GM21825 (cell line): ENCODE data around the gene NALF2.

Experiments
- ATAC-seq: cut with Tn5 transposase; IDR thresholded peaks from one replicate; pipeline ENCODE4 v1.9.1; 2021; ENCODE audit warnings: mild to moderate bottlenecking, moderate library complexity; ENCODE audit not compliant: unreplicated experiment

The NALF2 gene

DNA sequence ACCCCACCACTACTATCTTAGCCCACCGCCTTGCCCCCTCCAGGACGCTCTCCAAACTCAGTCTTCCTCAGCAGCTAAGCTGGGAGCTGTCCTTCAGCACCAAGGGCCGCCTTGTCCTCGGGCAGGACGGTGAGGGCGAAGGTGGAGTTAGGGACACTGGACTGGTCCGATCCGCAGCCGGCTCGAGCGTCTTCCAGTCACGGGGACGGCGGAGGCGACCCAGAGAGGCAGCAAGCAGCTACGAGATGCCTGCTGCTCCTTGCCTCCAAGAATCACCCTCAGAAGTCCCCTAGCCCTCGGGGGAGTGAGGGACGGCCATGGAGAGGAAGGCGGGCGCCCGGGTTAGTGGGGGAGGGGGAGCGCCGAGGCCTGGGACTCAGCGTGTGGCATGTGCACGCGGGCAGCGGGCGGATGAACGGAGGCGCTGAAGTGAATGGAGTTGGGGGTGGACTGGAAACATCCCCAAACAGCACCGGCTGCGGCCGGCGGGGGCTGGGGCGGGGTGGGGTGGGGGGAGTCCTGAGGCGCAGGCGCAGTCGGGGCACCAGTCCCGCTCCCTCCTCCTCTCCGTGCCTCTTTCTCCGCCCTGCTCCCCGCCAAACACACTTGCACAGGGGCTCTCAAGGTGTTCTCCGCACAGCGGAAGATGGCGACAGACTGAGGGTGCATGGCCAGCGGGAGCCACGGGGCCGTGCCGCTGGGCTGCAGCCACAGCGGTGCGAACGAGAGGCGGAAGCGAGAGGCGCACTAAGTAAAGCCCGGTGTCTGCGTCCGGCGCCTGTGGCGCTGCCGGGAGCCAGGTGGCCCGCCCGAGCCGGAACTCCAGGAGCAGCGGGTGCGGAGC is at the start of gene NALF2:
NALF2 (plus strand) TSS at position 545 of the 844 bp plus-strand sequence. CDS start 957 bp downstream, outside the sequence.
- ATAC-seq = no peak

DNA sequence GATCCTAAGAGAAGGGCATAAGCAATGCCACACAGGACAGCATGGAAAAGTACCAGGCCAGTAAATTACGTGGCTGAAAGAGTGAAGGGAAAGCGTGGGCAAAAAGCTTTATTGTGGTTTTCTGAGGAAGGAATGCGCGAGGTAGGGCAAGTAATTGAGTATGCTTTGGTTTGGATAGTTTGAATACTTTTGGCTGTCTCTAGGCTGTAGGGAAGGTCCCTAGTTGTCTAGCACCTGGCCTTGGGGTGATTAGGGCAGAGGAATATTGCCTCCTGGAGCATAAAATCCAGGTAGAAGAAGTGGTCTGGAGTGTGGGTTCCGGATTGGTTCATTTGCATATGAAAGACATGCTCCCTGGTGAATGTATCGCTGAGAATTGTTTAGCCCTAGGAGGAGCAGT is 46.4 kb upstream of the NALF2 start:
- no peak for ATAC-seq

DNA sequence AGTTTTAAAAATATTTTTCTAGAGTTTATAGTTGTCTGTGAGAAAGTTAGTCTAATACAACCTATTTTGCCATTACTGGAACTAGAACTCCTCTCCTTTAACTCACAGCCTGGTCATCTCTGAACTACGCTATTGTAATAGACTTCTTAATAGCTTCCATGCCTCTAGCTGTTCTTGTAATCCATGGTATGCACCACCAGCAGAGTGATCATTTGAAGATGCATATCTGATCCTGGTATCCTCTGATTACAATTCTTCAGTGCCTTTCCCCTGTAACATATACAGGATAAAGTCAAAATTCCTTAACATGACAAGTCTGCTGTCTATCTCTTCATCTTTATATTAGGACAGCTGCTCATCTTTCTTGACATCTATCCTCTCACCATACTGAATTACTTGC is 37.6 kb upstream of the NALF2 start:
- ATAC-seq = no peak

DNA sequence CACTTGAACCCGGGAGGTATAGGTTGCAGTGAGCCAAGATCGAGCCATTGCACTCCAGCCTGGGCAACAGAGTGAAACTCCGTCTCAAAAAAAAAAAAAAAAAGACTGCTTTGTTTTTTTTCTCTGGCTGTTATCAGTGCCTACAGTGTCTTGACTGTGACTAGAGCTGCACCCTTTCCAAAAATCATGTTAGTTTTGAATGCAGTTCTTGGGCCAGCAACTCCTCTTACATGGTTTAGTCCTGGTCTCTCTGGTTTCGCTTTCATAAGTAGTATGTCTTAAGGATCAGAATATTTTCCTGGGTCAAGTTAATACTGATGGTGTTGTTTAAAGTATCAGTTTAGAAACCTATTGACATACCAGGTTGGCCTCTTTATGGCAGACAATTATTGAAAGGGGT is 34.2 kb upstream of the NALF2 start:
- ATAC-seq = no peak

DNA sequence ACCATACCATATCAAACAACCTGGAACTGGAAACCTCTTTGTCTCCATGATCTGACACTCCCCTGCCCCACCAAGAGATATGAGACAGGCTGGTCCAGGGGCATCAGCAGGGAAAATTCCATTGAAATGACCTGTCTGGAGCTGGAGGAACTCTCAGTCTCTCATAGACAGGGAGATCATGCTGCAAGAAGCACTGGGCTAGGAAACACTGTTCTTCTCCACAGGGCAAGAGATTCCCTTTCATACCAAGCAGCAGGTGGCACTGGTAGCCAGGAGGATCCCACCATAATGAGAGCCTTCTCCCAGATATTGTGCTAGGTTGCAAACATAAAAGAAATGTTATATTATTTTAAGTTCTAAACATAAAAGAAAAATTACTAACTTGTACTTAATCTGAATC is 14.5 kb upstream of the NALF2 start:
- ATAC-seq = no peak

DNA sequence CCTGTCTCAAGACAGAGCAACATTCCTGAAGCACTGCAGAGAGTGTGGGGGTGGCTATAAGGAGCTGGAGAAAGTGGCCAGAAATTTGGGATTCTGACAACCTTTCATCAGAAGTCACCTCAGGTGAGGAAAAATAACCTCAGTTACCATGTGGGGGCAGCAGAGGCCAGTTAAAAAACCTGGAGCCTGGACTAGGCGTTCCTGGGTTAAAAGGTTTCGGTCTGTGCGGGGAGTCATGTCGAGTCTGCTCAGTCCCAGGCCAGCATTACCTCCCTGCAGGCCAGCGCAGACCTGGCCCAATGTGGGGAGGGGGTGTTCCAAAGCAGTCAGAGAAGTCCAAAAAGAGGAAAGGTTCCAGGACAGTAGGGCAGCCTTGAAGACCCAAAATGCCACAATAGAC is 10.9 kb upstream of the NALF2 start:
- ATAC-seq = no peak

DNA sequence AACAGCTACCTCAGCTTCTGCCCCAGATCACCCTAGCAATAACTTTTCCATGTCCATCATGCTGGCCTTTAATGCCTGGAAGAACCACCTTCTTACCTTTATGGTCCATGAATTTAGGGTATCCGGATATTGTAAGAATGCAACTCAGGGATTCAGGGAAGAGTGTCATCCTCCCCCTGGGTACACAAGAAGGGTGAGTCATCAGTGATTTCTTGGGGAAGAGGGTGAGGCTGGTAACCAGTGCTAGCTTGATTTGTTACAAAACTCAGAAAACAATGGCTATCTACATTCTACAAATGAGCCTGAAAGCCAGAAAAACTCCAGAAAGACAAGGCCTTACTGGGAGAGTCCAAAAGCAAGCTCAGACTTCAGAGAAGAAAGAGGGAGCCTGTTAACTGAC is 10.4 kb upstream of the NALF2 start:
- no peak for ATAC-seq

DNA sequence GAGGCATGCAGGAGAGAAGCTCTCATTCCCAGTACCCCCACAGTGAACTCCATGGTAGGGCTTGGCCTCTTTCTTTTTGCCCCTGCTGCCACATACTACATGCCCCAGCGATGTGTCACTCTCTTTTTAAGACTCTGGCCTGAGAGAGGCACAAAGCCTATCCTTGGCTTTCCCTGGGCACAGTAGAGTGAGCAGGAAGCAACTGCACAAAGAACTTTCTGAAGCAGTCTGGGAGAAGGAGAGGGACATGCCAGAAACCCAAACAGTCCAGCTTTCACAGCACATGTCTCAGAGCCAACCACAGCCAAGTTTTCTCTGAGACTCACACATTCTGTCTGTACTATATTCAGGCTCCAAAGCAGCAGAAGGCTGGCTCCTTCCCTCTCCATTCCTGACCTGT is 7.9 kb upstream of the NALF2 start:
- no peak for ATAC-seq

DNA sequence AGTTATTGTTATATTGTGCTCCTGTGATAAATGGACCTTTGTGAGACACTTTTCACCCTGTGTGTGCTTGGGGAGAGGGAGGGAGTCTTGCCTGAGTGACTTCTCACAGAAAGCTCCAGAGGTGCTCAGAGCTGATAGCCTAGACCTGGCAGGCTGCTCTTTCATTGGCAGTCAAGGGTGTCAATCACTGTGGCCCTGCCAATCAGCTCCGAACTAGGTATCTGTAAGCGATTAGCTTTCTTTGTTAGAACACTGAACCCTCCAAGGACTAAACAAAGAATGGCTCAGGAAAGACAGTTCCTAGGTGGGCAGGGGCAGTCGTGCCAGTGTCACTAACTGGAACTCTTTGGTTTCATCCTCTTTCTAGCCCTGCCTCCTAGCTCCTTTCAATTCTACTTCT is 2.7 kb upstream of the NALF2 start:
- ATAC-seq = no peak

DNA sequence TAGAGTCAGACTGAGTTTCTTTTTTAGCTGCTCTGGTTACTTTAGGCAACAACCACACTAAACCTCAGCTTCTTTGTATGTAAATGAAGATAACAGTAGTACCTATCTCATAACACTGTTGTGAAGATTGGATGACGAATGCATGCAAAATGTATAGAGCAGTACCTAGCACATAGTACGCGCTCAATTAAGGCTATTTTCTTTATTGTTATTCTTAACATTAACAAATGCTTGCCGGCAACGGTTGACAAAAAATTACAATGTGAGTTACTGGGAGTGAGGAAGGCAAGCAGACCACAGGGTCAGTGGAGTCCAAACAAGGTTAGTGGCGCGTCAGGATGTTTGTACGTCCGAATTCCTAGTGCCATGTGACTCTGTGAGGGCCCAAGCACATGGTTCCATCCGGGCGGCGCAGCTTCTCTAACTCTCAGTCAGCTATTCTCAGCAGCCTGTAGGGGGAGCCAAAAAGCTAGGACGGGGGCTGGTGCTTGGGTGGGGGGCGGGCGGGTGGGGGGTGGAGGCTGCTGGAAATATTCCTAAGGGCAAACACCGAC is 821 bp upstream of the NALF2 start:
- ATAC-seq = no peak

DNA sequence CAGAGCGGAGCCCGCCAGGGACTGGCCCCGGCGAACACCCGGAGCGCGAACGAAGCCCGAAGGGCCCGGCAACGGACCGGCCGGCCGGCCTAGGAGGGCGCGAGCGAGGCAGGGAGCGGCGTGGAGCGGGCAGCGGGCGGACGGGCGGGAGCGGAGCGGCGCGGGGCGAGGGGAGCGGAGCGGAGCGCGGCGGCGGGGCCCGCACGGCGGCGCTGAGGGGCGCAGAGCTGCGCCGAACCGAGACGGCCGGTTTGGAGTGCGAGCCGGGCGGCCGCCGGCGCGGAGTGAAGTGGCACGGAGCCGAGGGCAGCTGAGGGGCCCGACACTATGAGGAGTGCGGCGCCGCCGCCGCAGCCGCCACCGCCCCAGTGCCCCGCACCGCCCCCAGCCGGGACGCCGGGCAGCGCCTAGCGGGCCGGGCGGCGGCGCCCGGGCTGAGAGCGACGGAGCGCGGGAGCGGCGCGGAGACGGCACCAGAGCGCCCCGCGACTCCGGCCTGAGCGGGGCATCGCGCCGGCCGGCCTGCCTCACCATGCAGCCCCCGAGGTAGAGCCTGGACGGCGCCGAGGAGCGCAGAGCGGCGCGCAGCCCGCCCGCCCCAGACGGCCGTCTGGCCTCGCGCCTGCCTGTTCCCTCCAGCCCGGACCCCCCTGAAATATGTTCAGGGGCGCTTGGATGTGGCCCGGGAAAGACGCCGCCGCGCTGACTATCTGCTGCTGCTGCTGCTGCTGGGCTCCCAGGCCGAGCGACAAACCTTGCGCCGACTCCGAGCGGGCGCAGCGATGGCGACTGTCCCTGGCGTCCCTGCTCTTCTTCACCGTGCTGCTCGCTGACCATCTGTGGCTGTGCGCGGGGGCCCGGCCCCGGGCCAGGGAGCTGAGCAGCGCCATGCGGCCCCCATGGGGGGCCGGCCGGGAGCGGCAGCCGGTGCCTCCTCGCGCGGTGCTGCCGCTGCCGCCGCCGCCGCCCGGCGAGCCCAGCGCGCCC is 793 bp downstream of the NALF2 start:
- no peak for ATAC-seq

DNA sequence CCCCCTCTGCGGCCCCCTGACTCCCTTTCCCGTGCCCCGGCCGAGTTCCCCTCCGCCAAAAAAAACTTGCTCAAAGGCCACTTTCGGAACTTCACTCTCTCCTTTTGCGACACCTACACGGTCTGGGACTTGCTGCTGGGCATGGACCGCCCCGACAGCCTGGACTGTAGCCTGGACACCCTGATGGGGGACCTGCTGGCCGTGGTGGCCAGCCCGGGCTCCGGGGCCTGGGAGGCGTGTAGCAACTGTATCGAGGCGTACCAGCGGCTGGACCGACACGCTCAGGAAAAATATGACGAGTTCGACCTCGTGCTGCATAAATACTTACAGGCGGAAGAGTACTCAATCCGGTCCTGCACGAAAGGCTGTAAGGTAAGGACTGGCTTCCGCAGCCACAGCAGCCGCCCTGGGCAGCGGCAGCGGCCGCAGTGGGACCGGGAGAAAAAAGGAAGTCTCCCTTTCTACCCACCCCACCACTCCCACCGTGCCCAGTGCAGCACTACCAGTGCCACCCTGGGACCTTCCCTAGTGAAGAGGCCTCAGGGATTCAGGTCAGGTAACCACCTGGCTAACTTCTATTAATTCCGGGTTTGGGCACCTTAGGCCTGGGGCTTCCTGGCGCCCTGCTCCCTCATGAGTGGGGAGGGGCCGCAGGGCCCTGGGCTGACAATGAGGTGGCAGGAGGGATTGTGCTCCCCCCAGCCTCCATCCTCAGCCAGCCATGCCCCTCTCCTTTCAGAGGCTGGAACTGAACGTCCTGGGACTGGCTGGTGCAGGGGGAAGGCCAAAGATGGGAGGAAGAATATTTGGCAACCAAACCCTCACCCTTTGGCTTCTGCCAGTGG is 1.9 kb downstream of the NALF2 start:
- ATAC-seq = no peak

DNA sequence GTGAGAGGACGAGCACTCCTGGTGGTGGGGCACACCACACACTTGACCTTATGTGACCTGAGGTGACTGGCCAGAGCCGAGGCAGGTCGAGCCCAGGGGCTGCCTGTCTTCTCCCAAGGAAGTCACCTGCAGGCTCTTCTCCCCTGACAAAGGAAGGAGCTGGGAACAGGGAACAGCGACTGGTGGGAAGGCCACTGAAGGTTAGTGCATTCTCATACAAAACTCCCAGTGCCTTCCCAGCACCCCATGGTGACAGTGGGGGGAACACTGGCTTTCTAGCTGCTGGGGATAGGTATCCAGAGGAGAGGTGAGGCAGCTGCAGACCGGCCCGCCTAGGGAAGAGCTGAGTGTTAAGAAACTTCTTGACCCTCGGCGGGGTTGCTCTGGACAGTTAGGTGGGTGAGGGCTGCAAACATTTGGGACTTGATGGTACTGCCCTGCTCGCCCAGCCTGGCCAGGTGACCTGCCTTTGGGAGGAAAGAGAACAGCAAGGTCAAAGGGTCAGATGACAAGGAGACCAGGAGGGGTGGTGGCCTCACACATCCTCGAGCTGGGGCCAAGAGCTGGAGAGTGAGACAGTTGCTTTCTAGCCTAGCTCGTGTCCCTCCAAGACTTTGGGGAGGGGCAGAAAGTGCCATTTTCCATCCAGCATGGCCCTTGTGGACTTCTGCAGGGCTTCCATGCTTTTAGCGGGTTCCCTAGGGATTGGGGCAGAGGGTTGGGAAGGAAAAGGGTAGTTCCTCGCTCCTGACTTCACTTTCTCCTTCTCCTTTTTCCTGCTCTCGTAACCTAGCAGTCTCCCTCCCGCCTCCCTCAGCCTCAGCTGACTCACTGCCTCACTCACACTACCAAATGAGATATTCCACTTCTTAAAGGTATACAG is 2.7 kb downstream of the NALF2 start:
- no peak for ATAC-seq

DNA sequence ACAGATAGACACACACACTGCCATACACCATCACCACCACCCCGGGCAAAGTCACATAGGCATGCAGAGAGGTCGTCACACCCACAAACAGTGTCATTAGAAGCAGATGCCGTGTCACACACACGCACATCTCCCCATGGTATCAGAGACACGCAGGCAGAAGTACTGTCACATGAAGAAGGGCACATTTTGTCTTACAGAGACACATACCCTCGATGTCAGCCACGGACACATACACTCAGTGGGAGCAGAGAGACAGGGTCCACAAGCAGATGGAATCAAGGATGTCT is 3.3 kb downstream of the NALF2 start:
- ATAC-seq = no peak

DNA sequence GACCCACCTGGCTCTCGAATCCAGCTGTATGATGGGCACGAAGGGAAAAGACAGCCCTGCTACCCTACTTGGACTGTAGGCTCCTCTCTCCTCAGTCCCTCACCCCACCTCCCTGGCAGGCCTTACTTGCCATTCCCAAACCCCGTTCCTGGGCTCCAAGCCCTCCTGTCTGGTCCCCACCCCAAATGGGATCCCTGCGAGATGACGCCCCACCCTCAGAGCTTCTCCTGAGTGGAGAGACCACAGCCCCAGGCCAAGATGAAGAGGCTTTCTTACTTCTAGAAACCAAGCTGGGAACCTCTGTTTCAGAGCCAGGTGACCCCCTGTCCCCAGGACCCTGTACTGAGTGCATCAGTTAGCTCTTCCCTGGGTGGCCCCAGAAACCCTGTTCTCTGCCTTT is 4.5 kb downstream of the NALF2 start:
- ATAC-seq = no peak

DNA sequence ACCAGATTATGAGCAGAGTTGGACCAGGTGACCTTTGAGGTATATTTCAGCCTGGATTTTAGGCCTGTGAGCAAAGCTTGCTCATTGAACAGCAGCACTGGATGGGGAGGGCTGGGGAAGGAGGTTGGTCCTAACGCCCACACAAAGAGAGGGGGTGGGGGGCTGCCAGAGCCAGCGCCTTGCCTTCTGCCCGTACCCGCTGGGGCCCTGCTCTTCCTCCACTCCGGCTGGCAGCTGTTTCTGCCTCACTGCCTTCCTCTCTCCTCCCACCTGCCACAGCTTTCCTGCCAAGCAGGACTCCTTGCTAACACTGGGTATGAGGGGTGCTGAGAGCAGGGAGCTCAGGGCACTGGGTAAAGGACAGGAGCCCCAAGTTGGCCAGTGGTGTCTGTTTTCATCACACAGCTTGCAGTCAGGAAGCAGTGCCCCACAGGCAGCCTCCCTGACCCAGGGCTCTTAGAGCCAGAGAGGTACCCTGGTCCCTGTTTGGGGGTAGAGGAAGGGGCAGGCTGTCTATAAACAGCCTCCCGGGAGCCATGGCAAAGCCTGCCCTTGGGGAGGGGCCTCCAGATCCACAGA is 6.1 kb downstream of the NALF2 start:
- ATAC-seq = no peak

DNA sequence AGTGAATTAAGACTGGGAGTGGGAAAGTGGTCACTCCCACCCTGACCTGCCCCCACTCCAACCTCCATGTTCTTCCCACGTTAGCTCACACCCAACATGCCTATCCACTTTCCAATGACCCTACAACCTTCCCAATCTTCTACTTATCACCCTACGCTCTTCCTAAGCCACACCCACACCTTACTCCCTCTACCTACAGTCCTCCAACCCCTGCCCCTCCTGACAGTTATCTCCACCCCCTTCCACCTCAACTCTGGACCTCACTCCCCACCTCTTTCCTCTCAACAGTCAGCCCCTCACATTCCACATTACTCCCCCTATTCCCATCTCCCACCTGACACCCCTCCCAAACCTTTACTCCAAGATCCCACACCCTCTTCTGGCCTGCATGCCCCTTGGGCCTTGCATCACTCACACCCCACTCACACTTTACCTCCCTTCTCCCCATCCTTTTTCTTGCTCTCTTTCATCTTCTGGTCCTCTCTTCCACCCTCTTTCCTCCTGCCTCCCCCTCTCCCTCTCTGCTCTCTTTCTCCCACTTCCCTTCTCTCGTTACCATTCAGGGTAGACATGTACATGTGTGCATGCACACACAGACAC is 6.9 kb downstream of the NALF2 start:
- no peak for ATAC-seq

DNA sequence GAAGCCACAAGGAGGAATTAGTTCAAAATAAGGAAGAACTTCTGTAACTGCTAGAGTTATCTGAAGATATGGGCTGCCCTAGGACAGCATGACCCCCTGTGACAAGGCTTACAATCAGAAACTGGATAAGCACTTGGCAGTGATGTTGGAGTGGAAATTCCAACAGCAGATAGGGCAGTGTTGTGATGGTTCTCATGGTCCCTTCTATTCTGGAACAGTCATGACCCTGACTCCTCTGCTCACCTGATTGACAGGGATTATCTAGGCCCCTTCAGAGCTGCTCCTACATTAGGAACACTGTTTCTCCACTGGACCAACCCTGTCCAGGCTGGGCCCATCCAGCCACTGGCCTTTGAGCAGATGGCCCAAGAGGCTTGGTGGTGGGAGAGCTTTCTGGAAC is 17.9 kb downstream of the NALF2 start:
- no peak for ATAC-seq

DNA sequence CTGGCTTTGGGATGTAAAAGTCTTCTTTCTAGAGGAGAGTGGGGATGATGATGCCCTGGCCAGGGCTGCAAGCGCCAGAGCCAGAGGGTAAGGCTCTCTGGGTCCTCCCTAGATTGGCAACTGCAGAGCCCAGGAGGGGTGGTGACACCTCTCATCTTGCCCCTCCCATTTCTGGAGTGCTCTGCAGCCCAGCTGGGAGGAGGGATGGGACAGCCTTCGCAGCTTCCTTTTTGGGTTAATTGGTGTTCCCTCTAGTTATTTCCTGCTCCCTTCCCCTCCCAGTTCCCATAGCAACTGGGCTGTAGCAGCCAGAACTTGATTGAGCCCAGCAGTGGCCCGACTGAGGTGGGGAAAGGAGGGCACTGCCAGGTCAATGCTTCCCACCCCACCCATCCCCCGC is 19.2 kb downstream of the NALF2 start:
- no peak for ATAC-seq
